ENCODE data around the gene PRKG1.
"Not testable (repeated sequence)": the region's sequence is repeated elsewhere in the genome, so short reads cannot be mapped to it uniquely, and the experiment has no call there.

Gene PRKG1

GRCh38 chr10:51270936-51271530 lies 196.7 kb downstream of the PRKG1 start:
- no peak for DNase-seq (ENCODE audit: low read depth)

- DNase-seq (ENCODE audit: low read depth), result not testable (repeated sequence)
Observed at GRCh38 chr10:51272099-51272498, 197.8 kb downstream of the PRKG1 start.

GRCh38 chr10:51272555-51272954 lies 198.3 kb downstream of the PRKG1 start:
- no peak for DNase-seq (ENCODE audit: low read depth)

GRCh38 chr10:51273574-51273973 lies 199.3 kb downstream of the PRKG1 start:
- no peak for DNase-seq (ENCODE audit: low read depth)

- DNase-seq (ENCODE audit: low read depth), result not testable (repeated sequence)
Observed at GRCh38 chr10:51276097-51276496, 201.8 kb downstream of the PRKG1 start.

GRCh38 chr10:51281387-51281786 lies 207.1 kb downstream of the PRKG1 start:
- not testable (repeated sequence) for DNase-seq (ENCODE audit: low read depth)

- no peak for DNase-seq (ENCODE audit: low read depth)
Observed at GRCh38 chr10:51285601-51286000, 211.3 kb downstream of the PRKG1 start.

GRCh38 chr10:51288511-51288910 lies 214.2 kb downstream of the PRKG1 start:
- DNase-seq (ENCODE audit: low read depth), result no peak

GRCh38 chr10:51289519-51289918 lies 215.2 kb downstream of the PRKG1 start:
- DNase-seq (ENCODE audit: low read depth), result no peak

- DNase-seq (ENCODE audit: low read depth), result no peak
Observed at GRCh38 chr10:51291961-51292360, 217.7 kb downstream of the PRKG1 start.

GRCh38 chr10:51297438-51297837 lies 223.2 kb downstream of the PRKG1 start:
- DNase-seq (ENCODE audit: low read depth), result peak; percentile 3

- DNase-seq (ENCODE audit: low read depth), result no peak
Observed at GRCh38 chr10:51300617-51301304, 226.5 kb downstream of the PRKG1 start.

- DNase-seq (ENCODE audit: low read depth), result peak; percentile 33
Observed at GRCh38 chr10:51301644-51302043, 227.4 kb downstream of the PRKG1 start.

GRCh38 chr10:51302316-51302715 lies 228.0 kb downstream of the PRKG1 start:
- DNase-seq (ENCODE audit: low read depth), result peak; percentile 12

GRCh38 chr10:51308116-51308515 lies 233.8 kb downstream of the PRKG1 start:
- DNase-seq (ENCODE audit: low read depth), result no peak

GRCh38 chr10:51311228-51311627 lies 236.9 kb downstream of the PRKG1 start:
- DNase-seq (ENCODE audit: low read depth), result no peak

- DNase-seq (ENCODE audit: low read depth), result no peak
Observed at GRCh38 chr10:51312817-51313216, 238.5 kb downstream of the PRKG1 start.

GRCh38 chr10:51313251-51313650 lies 239.0 kb downstream of the PRKG1 start:
- DNase-seq (ENCODE audit: low read depth), result no peak

- no peak for DNase-seq (ENCODE audit: low read depth)
Observed at GRCh38 chr10:51313773-51314478, 239.6 kb downstream of the PRKG1 start.

GRCh38 chr10:51314481-51314880 lies 240.2 kb downstream of the PRKG1 start:
- DNase-seq (ENCODE audit: low read depth), result no peak

GRCh38 chr10:51318399-51319172 lies 244.3 kb downstream of the PRKG1 start:
- no peak for DNase-seq (ENCODE audit: low read depth)

GRCh38 chr10:51319173-51319435 lies 244.8 kb downstream of the PRKG1 start:
- DNase-seq (ENCODE audit: low read depth), result no peak

- DNase-seq (ENCODE audit: low read depth), result no peak
Observed at GRCh38 chr10:51321300-51321699, 247.0 kb downstream of the PRKG1 start.

Measured in HS-27A (cell line).